NOMO-1 treated with dmso at 0.1 percent for 144 hours (cell line): ENCODE results near the gene DRAM2.
A peak's percentile ranks its signal among the peaks of the same experiment; 100 is the strongest.

Source experiments
- DNase-seq: peaks from one replicate; lab custom pipeline; 2025; ENCODE audit not compliant: unreplicated experiment; lab: John Stamatoyannopoulos, UW

DRAM2 gene

GRCh38 chr1:111139956-111140679 is at the start of gene DRAM2, which contains the start of gene CEPT1:
Gene DRAM2, minus strand, starts transcription at chr1:111140093. Its CDS starts 8,539 bp downstream, at chr1:111131554.
Gene CEPT1, plus strand, starts transcription at chr1:111140223. Its CDS starts 7,492 bp downstream, at chr1:111147715.
- peak; percentile 81 for DNase-seq

- DNase-seq = no peak
These were observed 44.8 kb upstream of the DRAM2 start for GRCh38 chr1:111184663-111185062.

GRCh38 chr1:111183308-111184069 is 43.6 kb upstream of the DRAM2 start:
- no peak for DNase-seq

- DNase-seq = no peak
These were observed 42.2 kb upstream of the DRAM2 start for GRCh38 chr1:111182052-111182451.

GRCh38 chr1:111179968-111180533 is 40.2 kb upstream of the DRAM2 start:
- no peak for DNase-seq

- no peak for DNase-seq
These were observed 36.8 kb upstream of the DRAM2 start for GRCh38 chr1:111176678-111177077.

- DNase-seq = no peak
These were observed 35.5 kb upstream of the DRAM2 start for GRCh38 chr1:111175349-111175748.

- no peak for DNase-seq
These were observed 34.2 kb upstream of the DRAM2 start for GRCh38 chr1:111174070-111174469.

- no peak for DNase-seq
These were observed 32.6 kb upstream of the DRAM2 start for GRCh38 chr1:111172463-111172862.

GRCh38 chr1:111164151-111164550 is 24.3 kb upstream of the DRAM2 start:
- no peak for DNase-seq

- no peak for DNase-seq
These were observed 23.5 kb upstream of the DRAM2 start for GRCh38 chr1:111163363-111163762.

GRCh38 chr1:111162488-111162880 is 22.6 kb upstream of the DRAM2 start:
- no peak for DNase-seq

GRCh38 chr1:111161843-111162487 is 22.1 kb upstream of the DRAM2 start:
- no peak for DNase-seq

GRCh38 chr1:111157431-111157830 is 17.5 kb upstream of the DRAM2 start:
- no peak for DNase-seq

GRCh38 chr1:111154021-111154999 is 14.4 kb upstream of the DRAM2 start:
- DNase-seq = no peak

- DNase-seq = no peak
These were observed 11.9 kb upstream of the DRAM2 start for GRCh38 chr1:111151838-111152237.

- DNase-seq = no peak
These were observed 8.5 kb upstream of the DRAM2 start for GRCh38 chr1:111148376-111148881.

- no peak for DNase-seq
These were observed 8.1 kb upstream of the DRAM2 start for GRCh38 chr1:111147948-111148347.

GRCh38 chr1:111145963-111146768 is 6.3 kb upstream of the DRAM2 start:
- no peak for DNase-seq
